Subcutaneous abdominal adipose tissue (tissue), 5 donors: ENCODE results near the gene CUX1.

Experiments
- H3K27ac ChIP-seq: one replicate; pipeline ENCODE4 v1.7.0; 2013; ENCODE audit warnings: low read depth, mild to moderate bottlenecking, inconsistent platforms, low read length, moderate library complexity
- H3K27me3 ChIP-seq, 5 donors: one replicate each; pipeline ENCODE4 v1.7.0; 2013; ENCODE audit warnings: low read length in 5 of 5, inconsistent platforms in 1 of 5; ENCODE audit not compliant: control insufficient read depth in 5 of 5, insufficient read depth in 4 of 5
- H3K36me3 ChIP-seq, 5 donors: one replicate each; pipeline ENCODE4 v1.7.0; 2013; ENCODE audit warnings: low read length in 5 of 5; ENCODE audit not compliant: control insufficient read depth in 5 of 5, insufficient read depth in 5 of 5
- H3K4me1 ChIP-seq, 5 donors: one replicate each; pipeline ENCODE4 v1.7.0; 2013; ENCODE audit warnings: low read length in 5 of 5, mild to moderate bottlenecking in 3 of 5, moderate library complexity in 1 of 5; ENCODE audit not compliant: control insufficient read depth in 5 of 5, insufficient read depth in 5 of 5
- H3K4me3 ChIP-seq, 5 donors: one replicate each; pipeline ENCODE4 v1.7.0; 2013; ENCODE audit warnings: low read length in 5 of 5, low read depth in 1 of 5
- H3K9ac ChIP-seq, 5 donors: one replicate each; pipeline ENCODE4 v1.7.0; 2013; ENCODE audit warnings: low read length in 5 of 5, mild to moderate bottlenecking in 4 of 5, moderate library complexity in 3 of 5
- H3K9me3 ChIP-seq, 5 donors: one replicate each; pipeline ENCODE4 v1.7.0; 2013; ENCODE audit warnings: low read length in 5 of 5; ENCODE audit not compliant: control insufficient read depth in 5 of 5
- donor health status: healthy.
- donor health status: healthy.
- donor health status: healthy.
- donor health status: healthy.
- donor health status: healthy.

Gene CUX1

DNA sequence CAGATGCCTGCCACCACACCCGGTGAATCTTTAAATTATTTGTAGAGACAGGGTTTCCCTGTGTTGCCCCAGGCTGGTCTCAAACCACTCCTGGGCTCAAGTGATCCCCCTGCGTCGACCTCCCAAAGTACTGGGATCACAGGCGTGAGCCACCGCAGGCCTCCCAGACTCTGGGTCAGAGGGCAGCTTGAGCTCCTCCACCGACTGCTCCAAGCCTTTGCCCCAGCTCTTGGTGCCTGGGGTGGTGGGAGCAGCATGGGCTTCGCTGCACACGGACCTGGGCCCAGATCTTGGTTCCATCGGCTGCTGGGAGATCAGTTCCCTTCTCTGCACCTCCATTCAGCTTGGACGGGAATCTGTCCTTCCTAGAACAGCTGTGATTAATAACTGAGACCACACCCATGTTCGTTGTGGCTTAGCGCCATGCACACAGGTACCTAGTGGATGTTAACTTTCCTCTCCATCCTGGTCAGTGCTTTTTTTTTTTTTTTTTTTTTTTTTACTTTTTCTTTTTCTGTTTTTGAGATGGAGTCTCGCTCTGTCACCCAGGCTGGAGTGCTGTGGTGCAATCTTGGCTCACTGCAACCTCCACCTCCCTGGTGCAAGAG, 125.3 kb downstream of the CUX1 start:
- Histone ChIP-seq H3K27ac (no peak overlapping the region), H3K36me3 (no peaks in the 10 kb centered on the region), H3K9ac (no peak overlapping the region), H3K9me3 (no peaks in the 10 kb centered on the region), H3K4me1 (peaks cover 2 to 15% (median 14%) of the 10 kb centered on the region in 5 donors), H3K27me3 (no peaks in the 10 kb centered on the region), H3K4me3 (no peak overlapping the region)

DNA sequence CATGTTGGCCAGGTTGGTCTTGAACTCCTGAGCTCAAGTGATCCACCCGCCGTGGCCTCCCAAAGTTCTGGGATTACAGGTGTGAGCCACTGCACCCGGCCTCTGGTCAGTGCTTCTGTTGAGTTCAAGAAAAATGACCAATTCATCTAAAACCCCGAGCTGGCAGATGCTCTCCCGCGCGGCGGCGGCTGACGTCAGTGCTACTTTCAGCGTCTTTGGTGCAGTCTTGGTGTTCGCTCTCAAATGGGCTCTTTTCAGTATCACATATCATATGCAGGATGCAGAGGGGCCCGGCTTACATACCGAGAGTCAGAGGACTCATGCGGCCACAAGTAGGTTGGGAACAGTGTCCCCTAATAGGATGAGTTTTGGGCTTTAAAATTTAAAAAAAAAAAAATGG, 125.9 kb downstream of the CUX1 start:
- Histone ChIP-seq H3K36me3 (no peaks in the 10 kb centered on the region), H3K4me1 (peaks cover 2 to 18% (median 15%) of the 10 kb centered on the region in 5 donors), H3K4me3 (no peak overlapping the region), H3K27me3 (no peaks in the 10 kb centered on the region), H3K9ac (no peak overlapping the region), H3K27ac (no peak overlapping the region), H3K9me3 (no peaks in the 10 kb centered on the region)

DNA sequence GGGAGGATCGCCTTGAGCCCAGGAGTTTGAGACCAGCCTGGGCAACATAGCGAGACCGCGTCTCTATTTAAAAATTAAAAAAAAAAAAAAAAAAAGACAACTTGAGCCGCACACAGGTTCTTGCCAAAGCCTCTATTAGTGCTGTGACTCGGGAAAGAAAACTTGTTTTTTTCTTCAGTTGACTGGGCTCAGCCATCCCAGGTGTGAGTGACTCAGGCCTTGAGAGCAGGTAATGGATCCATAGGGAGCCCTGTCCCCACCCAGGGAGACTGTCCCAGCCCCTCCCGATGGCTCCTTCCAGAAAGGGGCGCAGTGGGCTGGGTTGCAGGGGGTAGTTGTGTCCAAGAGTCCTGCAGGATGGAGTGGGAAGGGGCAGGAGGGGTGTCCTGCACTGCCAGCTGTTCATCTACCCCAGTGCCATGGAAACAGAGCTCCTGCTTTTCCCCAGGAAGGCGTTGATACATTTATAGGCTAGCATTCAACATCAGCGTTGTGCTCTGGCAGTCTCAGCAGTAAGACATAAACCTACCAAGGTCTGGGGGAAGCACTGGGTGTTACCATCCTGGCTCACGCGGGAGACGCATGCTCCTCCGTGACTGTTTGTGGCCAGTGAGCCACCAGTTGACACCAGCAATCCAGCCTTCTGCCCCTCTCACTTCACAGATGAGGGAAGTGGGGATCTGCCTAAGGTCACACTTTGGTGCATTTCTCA, 126.6 kb downstream of the CUX1 start:
- Histone ChIP-seq H3K36me3 (no peaks in the 10 kb centered on the region), H3K4me3 (no peak overlapping the region), H3K4me1 (peaks cover 2 to 18% (median 15%) of the 10 kb centered on the region in 5 donors), H3K27ac (no peak overlapping the region), H3K27me3 (no peaks in the 10 kb centered on the region), H3K9me3 (no peaks in the 10 kb centered on the region), H3K9ac (no peak overlapping the region)

DNA sequence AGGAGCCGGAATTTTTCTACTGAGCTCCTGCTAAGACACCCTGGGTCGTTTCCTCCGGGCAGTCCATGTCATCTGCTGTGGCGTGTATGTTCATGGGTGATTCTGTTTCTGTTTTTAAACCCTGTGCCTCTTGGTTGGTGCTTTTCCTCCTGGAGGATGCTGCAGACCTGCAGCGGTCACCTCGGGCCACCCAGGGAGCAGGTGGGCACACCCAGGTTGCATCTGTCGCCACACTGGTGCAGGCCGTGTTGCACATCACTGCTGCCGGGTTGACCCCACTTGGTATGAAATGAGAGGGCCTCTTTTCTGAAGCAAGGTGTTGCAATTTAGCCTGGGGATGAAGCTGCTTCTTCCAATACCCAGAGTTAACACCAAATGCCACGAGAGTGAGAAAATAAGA, 127.2 kb downstream of the CUX1 start:
- Histone ChIP-seq H3K36me3 (no peaks in the 10 kb centered on the region), H3K4me1 (peaks cover 2 to 18% (median 15%) of the 10 kb centered on the region in 5 donors), H3K9me3 (no peaks in the 10 kb centered on the region), H3K4me3 (no peak overlapping the region), H3K27me3 (no peaks in the 10 kb centered on the region), H3K9ac (no peak overlapping the region), H3K27ac (no peak overlapping the region)

DNA sequence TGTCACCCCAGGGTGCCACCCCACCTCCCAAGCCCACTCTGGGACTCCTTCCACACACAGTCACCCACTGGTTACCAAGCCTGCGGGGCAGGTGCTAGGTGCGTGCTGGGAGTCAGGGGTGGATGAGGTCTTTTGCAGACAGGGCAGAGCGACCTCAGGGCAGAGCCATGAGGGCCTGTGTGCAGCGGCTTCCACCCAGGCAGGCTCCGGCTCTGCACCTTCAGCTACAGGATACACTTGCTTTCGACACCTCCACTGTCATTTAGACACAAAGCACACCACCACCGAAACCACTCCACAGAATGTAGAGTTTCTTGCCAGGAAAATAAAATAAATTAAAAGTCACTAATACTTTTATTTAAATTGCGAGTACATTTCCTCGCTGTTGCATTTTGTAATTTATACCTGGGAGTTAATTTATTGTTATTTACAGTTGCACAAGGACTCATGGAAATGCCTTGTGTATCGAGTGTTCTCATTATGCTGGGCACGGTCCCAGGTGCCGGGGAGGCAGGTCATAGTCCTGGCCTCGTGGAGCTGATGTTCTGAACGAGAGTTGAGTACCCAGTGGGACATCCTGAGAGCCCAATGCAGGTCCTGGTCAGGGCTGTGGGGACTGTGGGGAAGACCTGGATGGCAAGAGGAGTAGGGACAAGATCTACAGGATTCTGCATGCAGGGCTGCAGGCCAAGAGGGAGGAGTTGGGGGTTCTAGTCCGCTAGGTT, 127.8 kb downstream of the CUX1 start:
- H3K27me3 ChIP-seq: no peaks in the 10 kb centered on the region
- no peaks in the 10 kb centered on the region for H3K36me3 ChIP-seq
- H3K27ac ChIP-seq: no peak overlapping the region
- H3K9me3 ChIP-seq: no peaks in the 10 kb centered on the region
- H3K4me1 ChIP-seq: peaks cover 2 to 18% (median 15%) of the 10 kb centered on the region in 5 donors
- no peak overlapping the region for H3K9ac ChIP-seq
- no peak overlapping the region for H3K4me3 ChIP-seq

DNA sequence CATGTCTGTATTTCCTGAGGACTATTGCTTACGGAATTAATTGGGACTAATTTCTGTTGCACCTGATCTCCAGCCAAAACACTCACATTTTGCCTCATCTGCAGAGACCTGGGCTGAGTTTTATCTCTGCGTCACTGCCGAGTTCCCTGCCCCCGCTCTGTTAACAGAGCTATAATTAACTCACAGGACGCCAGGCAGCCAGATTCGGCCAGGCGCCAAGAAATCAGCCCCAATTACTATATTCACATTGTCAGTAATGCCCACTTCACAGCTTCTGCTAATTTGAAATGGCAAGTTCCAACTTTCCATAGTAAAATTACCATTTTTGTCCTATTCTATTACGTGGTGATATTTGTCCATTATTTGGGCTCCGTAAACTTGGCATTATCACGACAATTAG, 130.5 kb downstream of the CUX1 start:
- H3K4me1 ChIP-seq: peaks cover 0 to 15% (median under 1%) of the 10 kb centered on the region in 5 donors
- H3K36me3 ChIP-seq: no peaks in the 10 kb centered on the region
- H3K4me3 ChIP-seq: no peak overlapping the region
- no peak overlapping the region for H3K27ac ChIP-seq
- H3K9me3 ChIP-seq: no peaks in the 10 kb centered on the region
- H3K27me3 ChIP-seq: no peaks in the 10 kb centered on the region
- no peak overlapping the region for H3K9ac ChIP-seq

DNA sequence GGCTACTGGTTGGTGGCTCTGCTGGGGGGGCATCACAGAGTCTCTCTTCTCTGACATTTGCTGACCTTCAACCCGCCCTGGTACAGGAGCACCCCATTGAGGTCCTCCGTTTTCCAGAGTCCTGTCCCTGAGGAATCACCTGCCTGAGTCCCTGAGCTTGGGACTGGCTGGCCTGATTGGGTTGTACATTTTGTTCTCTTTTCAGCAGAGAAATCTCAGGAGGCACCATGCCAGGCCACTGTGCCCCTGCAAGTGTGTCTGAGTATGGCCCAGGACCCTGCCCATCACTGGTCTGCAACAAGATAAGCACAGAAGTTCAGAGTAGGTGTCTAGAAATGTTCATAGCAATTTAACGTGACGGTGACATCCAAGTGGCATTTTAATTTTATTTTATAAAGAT, 131.2 kb downstream of the CUX1 start:
- Histone ChIP-seq H3K27ac (no peak overlapping the region), H3K4me1 (peaks cover 0 to 18% (median 2%) of the 10 kb centered on the region in 5 donors)

DNA sequence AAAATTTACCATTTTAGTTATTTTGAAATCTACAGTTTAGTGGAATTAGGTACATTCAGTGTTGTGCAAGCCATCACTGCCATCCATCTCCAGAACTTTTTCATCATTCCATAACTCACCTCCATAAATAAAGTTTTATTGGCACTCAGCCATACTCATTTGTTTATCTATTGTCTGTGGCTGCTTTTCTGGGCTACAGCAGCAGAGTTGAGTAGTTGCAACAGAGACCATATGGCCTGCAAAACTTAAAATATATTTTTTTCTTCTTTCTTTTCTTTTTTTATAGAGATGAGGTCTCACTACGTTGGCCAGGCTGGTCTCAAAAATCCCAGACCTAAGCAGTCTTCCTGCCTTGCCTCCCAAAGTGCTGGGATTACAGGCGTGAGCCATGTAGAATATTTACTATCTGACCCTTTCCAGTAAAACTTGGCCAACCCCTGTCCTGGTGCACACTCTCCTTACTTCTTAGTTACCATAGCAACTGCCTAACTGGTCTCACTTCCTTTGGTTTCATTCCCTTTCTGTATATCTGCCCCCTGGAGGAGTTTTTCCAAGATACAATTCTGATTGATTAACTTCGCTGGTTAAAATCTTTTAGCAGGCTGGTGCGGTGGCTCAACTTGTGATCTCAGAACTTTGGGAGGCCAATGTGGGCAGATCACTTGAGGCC, 133.2 kb downstream of the CUX1 start:
- Histone ChIP-seq H3K27me3 (no peaks in the 10 kb centered on the region), H3K4me1 (peaks cover 0 to 18% (median 5%) of the 10 kb centered on the region in 5 donors), H3K27ac (no peak overlapping the region)

More for the DNA sequence above, 131.2 kb downstream of the CUX1 start:
- H3K9me3 ChIP-seq: no peaks in the 10 kb centered on the region
- H3K36me3 ChIP-seq: no peaks in the 10 kb centered on the region
- no peak overlapping the region for H3K9ac ChIP-seq
- H3K4me3 ChIP-seq: no peak overlapping the region
- no peaks in the 10 kb centered on the region for H3K27me3 ChIP-seq

DNA sequence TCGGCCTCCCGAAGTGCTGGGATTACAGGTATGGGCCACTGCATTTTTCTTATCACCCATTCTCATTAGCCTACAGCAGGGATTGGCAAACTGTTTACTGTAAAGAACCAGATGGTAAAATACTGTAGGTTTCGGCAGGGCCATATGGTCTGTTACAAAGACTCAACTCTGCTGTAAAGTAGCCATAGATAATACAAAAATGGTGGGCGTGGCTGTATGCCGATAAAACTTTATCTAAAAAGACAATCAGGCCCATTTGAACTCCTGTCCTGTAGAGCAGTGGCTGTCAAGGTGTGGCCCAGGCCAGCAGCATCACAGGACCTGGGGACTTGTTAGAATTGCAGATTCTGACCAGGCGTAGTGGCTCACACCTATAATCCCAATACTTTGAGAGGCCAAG, 134.3 kb downstream of the CUX1 start:
- Histone ChIP-seq H3K4me1 (peaks cover 0 to 18% (median 5%) of the 10 kb centered on the region in 5 donors), H3K27ac (no peak overlapping the region)

More for the DNA sequence above, 133.2 kb downstream of the CUX1 start:
- Histone ChIP-seq H3K9me3 (no peaks in the 10 kb centered on the region), H3K9ac (no peak overlapping the region), H3K36me3 (no peaks in the 10 kb centered on the region), H3K4me3 (no peak overlapping the region)

More for the DNA sequence above, 134.3 kb downstream of the CUX1 start:
- Histone ChIP-seq H3K4me3 (no peak overlapping the region), H3K27me3 (no peaks in the 10 kb centered on the region), H3K36me3 (no peaks in the 10 kb centered on the region), H3K9ac (no peak overlapping the region), H3K9me3 (no peaks in the 10 kb centered on the region)
